Mesothelial cell of epicardium (in vitro differentiated cells): Measurements from ENCODE around the gene SLC12A2. TPM values are rescaled to one million over a fixed set of nuclear protein-coding genes. Genes with fewer than 3 reads are reported as not detected.
A peak's percentile ranks its signal among the peaks of the same experiment; 100 is the strongest.

Source experiments
- DNase-seq, 2 experiments: peaks; one replicate each; pipeline ENCODE4 v3.0.0; 2021; ENCODE audit warnings: low spot score in 2 of 2; ENCODE audit not compliant: unreplicated experiment in 2 of 2
- H3K27ac Mint-ChIP-seq: 2 replicates; pipeline ENCODE4 v1.8.0; 2021; ENCODE audit warnings: mixed read lengths
- H3K27me3 Mint-ChIP-seq: 2 replicates; pipeline ENCODE4 v1.8.0; 2021; ENCODE audit warnings: low read depth, mixed read lengths
- H3K36me3 Mint-ChIP-seq: 2 replicates; pipeline ENCODE4 v1.8.0; 2021; ENCODE audit warnings: mixed read lengths
- H3K4me1 Mint-ChIP-seq: 2 replicates; pipeline ENCODE4 v1.8.0; 2021; ENCODE audit warnings: mixed read lengths
- H3K4me3 Mint-ChIP-seq: 2 replicates; pipeline ENCODE4 v1.8.0; 2021; ENCODE audit warnings: mild to moderate bottlenecking, moderate library complexity, mixed read lengths
- H3K9me3 Mint-ChIP-seq: 2 replicates; pipeline ENCODE4 v1.8.0; 2021; ENCODE audit warnings: mixed read lengths
- total RNA-seq: library from RNA; stranded (reverse); gene quantifications from 3 replicates; pipeline ENCODE4 v1.2.1, GENCODE V29; 2021
- TF ChIP-seq, protein P1 (sequence below): fragments of 200-600 bp; sonication (generic); IDR thresholded peaks from one replicate; pipeline ENCODE4 v1.5.0; 2021; ENCODE audit warnings: antibody characterized with exemption; ENCODE audit not compliant: unreplicated experiment

SLC12A2 gene
- total RNA-seq, 1 donor from 2014 or later = 27.0 TPM

GRCh38 chr5:128052780-128053179 is 30.8 kb upstream of the SLC12A2 start:
- H3K27me3 Mint-ChIP-seq = no peaks in the 10 kb centered on the region
- TF ChIP-seq, protein P1, sequence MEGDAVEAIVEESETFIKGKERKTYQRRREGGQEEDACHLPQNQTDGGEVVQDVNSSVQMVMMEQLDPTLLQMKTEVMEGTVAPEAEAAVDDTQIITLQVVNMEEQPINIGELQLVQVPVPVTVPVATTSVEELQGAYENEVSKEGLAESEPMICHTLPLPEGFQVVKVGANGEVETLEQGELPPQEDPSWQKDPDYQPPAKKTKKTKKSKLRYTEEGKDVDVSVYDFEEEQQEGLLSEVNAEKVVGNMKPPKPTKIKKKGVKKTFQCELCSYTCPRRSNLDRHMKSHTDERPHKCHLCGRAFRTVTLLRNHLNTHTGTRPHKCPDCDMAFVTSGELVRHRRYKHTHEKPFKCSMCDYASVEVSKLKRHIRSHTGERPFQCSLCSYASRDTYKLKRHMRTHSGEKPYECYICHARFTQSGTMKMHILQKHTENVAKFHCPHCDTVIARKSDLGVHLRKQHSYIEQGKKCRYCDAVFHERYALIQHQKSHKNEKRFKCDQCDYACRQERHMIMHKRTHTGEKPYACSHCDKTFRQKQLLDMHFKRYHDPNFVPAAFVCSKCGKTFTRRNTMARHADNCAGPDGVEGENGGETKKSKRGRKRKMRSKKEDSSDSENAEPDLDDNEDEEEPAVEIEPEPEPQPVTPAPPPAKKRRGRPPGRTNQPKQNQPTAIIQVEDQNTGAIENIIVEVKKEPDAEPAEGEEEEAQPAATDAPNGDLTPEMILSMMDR = no peak
- no peak overlapping the region for H3K27ac Mint-ChIP-seq
- H3K36me3 Mint-ChIP-seq = peaks cover 46% of the 10 kb centered on the region
- DNase-seq = no peak
- H3K4me3 Mint-ChIP-seq = no peak overlapping the region
- peaks cover 30% of the 10 kb centered on the region for H3K9me3 Mint-ChIP-seq
- H3K4me1 Mint-ChIP-seq = no peaks in the 10 kb centered on the region

DNA sequence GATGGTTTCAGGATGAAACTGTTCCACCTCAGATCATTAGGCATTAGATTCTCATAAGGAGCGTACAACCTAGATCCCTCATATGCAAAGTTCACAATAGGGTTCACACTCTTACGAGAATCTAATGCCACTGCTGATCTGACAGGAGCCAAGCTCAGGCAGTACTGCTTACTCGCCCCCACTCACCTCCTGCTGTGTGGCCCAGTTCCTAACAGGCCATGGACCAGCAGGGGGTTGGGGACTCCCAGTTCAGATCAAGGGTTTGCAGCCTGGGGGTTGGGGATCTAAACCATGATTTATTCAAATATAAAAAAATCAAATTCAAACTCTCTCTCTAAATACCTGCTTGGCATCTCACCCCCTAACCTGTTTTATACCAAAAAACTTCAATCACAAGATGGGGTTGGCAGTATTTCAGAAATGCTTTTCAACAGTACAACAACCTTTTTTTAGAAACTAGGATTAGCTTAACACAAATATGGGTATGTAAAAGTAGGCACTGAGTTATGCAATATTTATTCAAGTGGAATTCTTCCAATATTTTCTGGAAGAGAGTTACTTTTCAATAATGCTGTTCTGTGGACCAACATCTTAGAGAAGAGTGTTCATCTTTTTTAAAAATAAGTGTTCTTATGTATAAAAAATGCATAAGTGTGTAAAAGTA is 30.1 kb upstream of the SLC12A2 start:
- H3K27ac Mint-ChIP-seq = no peak overlapping the region
- TF ChIP-seq, protein P1 = no peak

GRCh38 chr5:128060644-128061385 is 22.8 kb upstream of the SLC12A2 start:
- no peak for DNase-seq
- Mint-ChIP-seq H3K4me1 (peaks cover 19% of the 10 kb centered on the region), H3K27ac (no peak overlapping the region), H3K36me3 (peaks cover 7% of the 10 kb centered on the region), H3K9me3 (no peaks in the 10 kb centered on the region), H3K27me3 (no peaks in the 10 kb centered on the region), H3K4me3 (no peak overlapping the region)
- TF ChIP-seq, protein P1 = no peak

More for the DNA sequence above, 30.1 kb upstream of the SLC12A2 start:
- Mint-ChIP-seq H3K27me3 (no peaks in the 10 kb centered on the region), H3K4me1 (no peaks in the 10 kb centered on the region), H3K9me3 (peaks cover 24% of the 10 kb centered on the region), H3K36me3 (peaks cover 39% of the 10 kb centered on the region), H3K4me3 (no peak overlapping the region)
- no peak for DNase-seq

GRCh38 chr5:128062172-128062746 is 21.3 kb upstream of the SLC12A2 start:
- peaks cover 19% of the 10 kb centered on the region for H3K4me1 Mint-ChIP-seq
- peak overlapping the region; percentile 7 for H3K27ac Mint-ChIP-seq
- no peak for DNase-seq
- TF ChIP-seq, protein P1 = no peak
- no peak overlapping the region for H3K4me3 Mint-ChIP-seq
- H3K36me3 Mint-ChIP-seq = no peaks in the 10 kb centered on the region
- no peaks in the 10 kb centered on the region for H3K27me3 Mint-ChIP-seq
- no peaks in the 10 kb centered on the region for H3K9me3 Mint-ChIP-seq

GRCh38 chr5:128074171-128074570 is 9.4 kb upstream of the SLC12A2 start:
- Mint-ChIP-seq H3K4me3 (no peak overlapping the region), H3K9me3 (no peaks in the 10 kb centered on the region), H3K27me3 (no peaks in the 10 kb centered on the region), H3K4me1 (peaks cover 6% of the 10 kb centered on the region), H3K36me3 (no peaks in the 10 kb centered on the region), H3K27ac (no peak overlapping the region)
- TF ChIP-seq, protein P1 = no peak
- no peak for DNase-seq
